SK-N-SH (cell line): ENCODE results near the gene RNF11.

Source experiments
- CHD2 ChIP-seq: fragments of 150-350 bp; IDR thresholded peaks from 2 replicates; pipeline ENCODE4 v1.6.1; 2018; ENCODE audit warnings: low read length; ENCODE audit not compliant: partially characterized antibody
- EP300 ChIP-seq, 2 experiments: IDR thresholded peaks; 2 replicates each; pipeline versions ENCODE4 v1.4.0 to v1.6.1; 2012; ENCODE audit warnings: borderline replicate concordance in 1 of 2, low read depth in 1 of 2, low read length in 1 of 2
- POLR2AphosphoS5 ChIP-seq: IDR thresholded peaks from 2 replicates; pipeline ENCODE4 v1.6.1; 2012; ENCODE audit warnings: low read depth, low read length
- TAF1 ChIP-seq: IDR thresholded peaks from 2 replicates; pipeline ENCODE4 v1.6.1; 2012; ENCODE audit warnings: low read depth, mild to moderate bottlenecking, low read length, moderate library complexity, borderline replicate concordance
- TEAD4 ChIP-seq: IDR thresholded peaks from 2 replicates; pipeline ENCODE4 v1.4.0; 2012; ENCODE audit warnings: mild to moderate bottlenecking, borderline replicate concordance; ENCODE audit not compliant: insufficient read depth
- TF ChIP-seq, protein P1 (sequence below): fragments of 200-600 bp; sonication (generic); IDR thresholded peaks from 2 replicates; pipeline ENCODE4 v1.6.1; 2017; ENCODE audit warnings: antibody characterized with exemption, mild to moderate bottlenecking, moderate library complexity

- TF ChIP-seq TAF1 (no peak), CHD2 (no peak), POLR2AphosphoS5 (no peak), EP300 (IDR thresholded peaks at IDR 0.05; ENCODE audit: borderline replicate concordance in 1 of 2, low read depth in 1 of 2, low read length in 1 of 2) (no peak), TEAD4 (no peak)
- TF ChIP-seq, protein P1, sequence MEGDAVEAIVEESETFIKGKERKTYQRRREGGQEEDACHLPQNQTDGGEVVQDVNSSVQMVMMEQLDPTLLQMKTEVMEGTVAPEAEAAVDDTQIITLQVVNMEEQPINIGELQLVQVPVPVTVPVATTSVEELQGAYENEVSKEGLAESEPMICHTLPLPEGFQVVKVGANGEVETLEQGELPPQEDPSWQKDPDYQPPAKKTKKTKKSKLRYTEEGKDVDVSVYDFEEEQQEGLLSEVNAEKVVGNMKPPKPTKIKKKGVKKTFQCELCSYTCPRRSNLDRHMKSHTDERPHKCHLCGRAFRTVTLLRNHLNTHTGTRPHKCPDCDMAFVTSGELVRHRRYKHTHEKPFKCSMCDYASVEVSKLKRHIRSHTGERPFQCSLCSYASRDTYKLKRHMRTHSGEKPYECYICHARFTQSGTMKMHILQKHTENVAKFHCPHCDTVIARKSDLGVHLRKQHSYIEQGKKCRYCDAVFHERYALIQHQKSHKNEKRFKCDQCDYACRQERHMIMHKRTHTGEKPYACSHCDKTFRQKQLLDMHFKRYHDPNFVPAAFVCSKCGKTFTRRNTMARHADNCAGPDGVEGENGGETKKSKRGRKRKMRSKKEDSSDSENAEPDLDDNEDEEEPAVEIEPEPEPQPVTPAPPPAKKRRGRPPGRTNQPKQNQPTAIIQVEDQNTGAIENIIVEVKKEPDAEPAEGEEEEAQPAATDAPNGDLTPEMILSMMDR, result no peak
These were observed 45.1 kb upstream of the RNF11 start for GRCh38 chr1:51190961-51191360.
